ENCODE data around the gene NFKBIA. TPM values are rescaled to one million over a fixed set of nuclear protein-coding genes. Genes with fewer than 3 reads are reported as not detected.

NFKBIA gene
- total RNA-seq, 1 experiment from 2014 or later: 29.3 TPM

- TF ChIP-seq CTCF (IDR thresholded peaks at IDR 0.05) (no peak), ATF2 (CRISPR knock-in tag; IDR thresholded peaks at IDR 0.05; ENCODE audit: borderline replicate concordance, low read depth) (no peak), ZNF138 (CRISPR knock-in tag; conservative IDR thresholded peaks at IDR 0.05) (no peak), ZBTB21 (CRISPR knock-in tag; IDR thresholded peaks at IDR 0.05; ENCODE audit: borderline replicate concordance) (no peak), PRDM15 (CRISPR knock-in tag; IDR thresholded peaks at IDR 0.05) (no peak)
Observed at GRCh38 chr14:35433826-35434225, 29.3 kb upstream of the NFKBIA start (continued).

GRCh38 chr14:35430459-35431199, 26.1 kb upstream of the NFKBIA start:
- POLR2A ChIA-PET: no interaction called here
- Mint-ChIP-seq H3K27ac (no peak overlapping the region), H3K4me3 (no peak overlapping the region)
- TF ChIP-seq MAX (CRISPR knock-in tag; IDR thresholded peaks at IDR 0.05) (no peak), RORB (CRISPR knock-in tag; IDR thresholded peaks at IDR 0.05) (no peak), GTF2I (CRISPR knock-in tag; conservative IDR thresholded peaks at IDR 0.05) (no peak), RELA (CRISPR knock-in tag; IDR thresholded peaks at IDR 0.05; ENCODE audit: borderline replicate concordance) (no peak), NFYB (CRISPR knock-in tag; conservative IDR thresholded peaks at IDR 0.05; ENCODE audit: low read depth) (no peak), GABPB1 (CRISPR knock-in tag; IDR thresholded peaks at IDR 0.05) (no peak), ARID4B (CRISPR knock-in tag; IDR thresholded peaks at IDR 0.05; ENCODE audit: borderline replicate concordance) (no peak), ATF6 (CRISPR knock-in tag; IDR thresholded peaks at IDR 0.05) (no peak), NFE2L1 (CRISPR knock-in tag; IDR thresholded peaks at IDR 0.05) (no peak), SMAD3 (CRISPR knock-in tag; IDR thresholded peaks at IDR 0.05; ENCODE audit: borderline replicate concordance) (no peak), ZNF532 (CRISPR knock-in tag; IDR thresholded peaks at IDR 0.05; ENCODE audit: borderline replicate concordance) (no peak)

More at GRCh38 chr14:35430459-35431199, 26.1 kb upstream of the NFKBIA start:
- no peaks in the 10 kb centered on the region for H3K36me3 Mint-ChIP-seq
- DNase-seq (ENCODE audit: low spot score) (no peak), ATAC-seq (no peak)
- H3K4me1 Mint-ChIP-seq: no peaks in the 10 kb centered on the region; the same call in 1 of the 2 replicates
- H3K9me3 Mint-ChIP-seq: peaks cover 7% of the 10 kb centered on the region
- CTCF ChIA-PET: interaction anchor here (0.6 to 1.2 kb wide), 3 partner anchors 9 to 388 kb away, joined by 3 read pairs; no protein-coding TSS in a partner anchor
- H3K27me3 Mint-ChIP-seq (ENCODE audit: low read depth): no peaks in the 10 kb centered on the region
